Urothelium cell line (cell line): ENCODE data around the gene BCL2L2.

Experiments
- DNase-seq: peaks from one replicate; pipeline ENCODE4 v3.0.0; 2011; ENCODE audit warnings: low spot score, mixed read lengths
- FAIRE-seq: peaks from 2 replicates; lab custom pipeline; 2011; peaks lifted over from hg19 to GRCh38; lab: Jason Lieb, UNC

BCL2L2 gene

DNA sequence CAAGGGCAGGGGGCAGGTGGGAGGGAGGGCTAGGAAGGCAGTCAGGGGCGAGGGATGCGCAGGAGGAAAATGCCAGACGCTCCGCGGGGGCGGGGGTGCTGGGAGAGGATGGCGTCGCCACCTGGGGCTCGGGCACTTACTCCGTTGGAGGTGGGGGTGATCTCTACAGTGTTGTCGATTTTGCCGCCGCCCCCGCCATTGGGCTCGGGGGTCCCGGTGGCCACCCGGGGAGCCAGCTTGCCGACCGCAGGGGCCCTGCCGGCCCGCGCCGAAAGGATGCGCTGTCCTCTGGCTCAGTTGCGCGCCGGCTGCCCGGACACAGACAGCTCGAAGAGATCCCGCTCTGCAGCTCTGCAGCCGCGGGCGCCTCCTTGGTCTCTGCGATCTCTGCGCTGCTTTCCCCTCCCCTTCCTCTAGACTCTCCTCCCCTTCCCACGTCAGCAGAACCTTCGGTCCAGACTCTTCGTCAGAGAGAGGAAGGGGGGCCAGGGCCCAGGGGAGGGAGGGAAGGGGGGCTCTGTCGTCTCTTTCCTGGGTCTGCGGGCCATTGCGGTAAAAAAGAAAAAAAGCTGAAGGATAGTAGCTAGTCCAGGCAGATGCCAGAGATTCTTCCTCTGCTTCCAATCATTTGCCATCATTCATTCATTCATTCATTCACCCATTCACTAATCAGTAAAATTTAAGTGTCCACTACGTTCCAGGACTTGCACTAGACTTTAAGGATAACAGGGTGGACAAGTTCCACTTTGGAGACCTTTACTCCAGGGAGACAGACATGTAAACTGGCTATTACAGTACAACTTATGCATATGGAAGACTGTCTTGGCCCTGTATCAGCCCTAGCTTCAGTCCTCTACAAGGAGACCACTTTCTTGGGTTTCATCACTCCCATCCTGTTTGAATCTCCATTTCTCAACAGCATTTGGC lies 46.1 kb downstream of the BCL2L2 start, which contains the start of gene SLC22A17:
Gene SLC22A17 (minus strand): TSS at position 382 of the 927 bp plus-strand sequence.
- DNase-seq: peak; percentile 93
- no peak for FAIRE-seq

DNA sequence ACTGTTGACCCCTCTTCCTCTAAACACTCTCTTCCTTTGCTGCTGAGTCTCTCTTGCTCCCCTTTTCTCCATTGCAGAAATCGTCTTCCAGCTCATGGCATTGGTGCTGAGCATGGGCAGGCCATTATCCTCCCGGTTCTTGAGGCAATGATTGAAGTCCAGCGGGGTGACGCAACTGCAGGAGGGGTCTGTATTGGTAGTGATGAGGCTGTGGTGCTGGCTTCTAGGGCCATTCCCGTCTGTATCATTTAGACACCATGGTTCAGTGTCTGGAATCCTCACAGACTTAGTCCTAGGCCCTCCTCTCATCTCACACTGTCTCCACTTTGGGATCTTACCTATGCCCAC lies 46.8 kb downstream of the BCL2L2 start:
- DNase-seq (no peak), FAIRE-seq (no peak)

DNA sequence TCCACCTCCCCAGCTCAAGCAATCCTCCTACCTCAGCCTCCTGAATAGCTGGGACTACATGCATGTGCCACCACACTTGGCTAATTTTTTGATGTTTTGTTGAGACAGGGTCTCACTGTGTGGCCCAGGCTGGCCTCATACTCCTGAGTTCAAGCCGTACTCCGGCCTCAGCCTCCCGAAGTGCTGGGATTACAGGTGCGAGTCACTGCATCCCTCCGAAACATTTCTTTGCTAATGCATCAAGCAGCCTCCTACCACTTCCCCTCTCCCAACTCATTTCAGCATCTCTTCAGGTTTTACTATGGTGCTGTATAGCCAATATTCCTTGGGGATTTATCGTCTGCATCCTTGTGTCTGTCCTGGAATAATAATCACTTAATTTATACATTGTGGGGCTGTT lies 48.4 kb downstream of the BCL2L2 start:
- DNase-seq (no peak), FAIRE-seq (no peak)

DNA sequence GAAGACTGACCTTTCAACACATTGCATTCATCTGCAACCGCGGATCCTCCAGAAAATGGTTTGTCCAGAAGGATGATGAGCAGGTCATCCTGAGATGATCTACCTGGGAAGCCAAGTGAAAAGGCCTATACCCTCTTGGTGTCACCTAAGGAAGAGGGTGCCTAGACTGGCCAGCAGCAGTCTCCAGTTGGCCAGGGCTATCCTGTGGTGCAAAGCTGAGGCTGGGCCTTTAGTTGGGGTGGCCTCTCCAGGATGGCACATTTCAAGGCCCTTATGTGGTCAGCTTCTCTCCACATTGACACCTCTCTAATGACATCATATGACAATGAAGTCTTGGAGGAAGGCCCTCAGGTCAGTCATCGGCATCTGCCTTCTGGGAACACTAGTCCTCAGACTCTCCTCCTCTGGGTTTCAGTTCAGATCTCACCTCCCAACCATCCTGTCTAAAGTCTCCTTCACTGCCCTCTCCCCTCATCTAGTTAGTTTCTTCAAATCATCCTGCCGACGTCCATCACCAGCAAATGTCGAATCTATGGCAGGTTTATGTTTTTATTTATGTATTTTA lies 49.3 kb downstream of the BCL2L2 start:
- FAIRE-seq (no peak), DNase-seq (no peak)

DNA sequence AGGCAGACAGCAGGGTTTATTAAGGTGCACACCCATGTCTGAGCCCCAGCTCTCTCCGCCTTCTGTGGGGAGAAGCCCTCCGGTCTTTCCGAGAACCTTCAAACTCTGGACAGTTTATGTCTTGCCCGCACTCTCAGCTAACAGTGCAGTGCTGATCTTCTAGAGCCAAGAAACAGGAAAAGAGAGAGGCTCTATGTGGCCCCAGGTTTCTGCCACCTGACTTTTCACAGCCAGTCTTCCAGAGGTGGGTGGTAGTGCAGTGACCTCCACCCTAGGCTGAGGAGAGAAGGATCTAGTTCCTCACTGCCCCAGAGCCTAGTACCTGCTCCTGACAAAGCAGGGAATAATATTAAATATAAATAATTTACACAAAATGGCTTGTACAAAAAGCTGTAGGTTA lies 50.0 kb downstream of the BCL2L2 start:
- no peak for FAIRE-seq

DNA sequence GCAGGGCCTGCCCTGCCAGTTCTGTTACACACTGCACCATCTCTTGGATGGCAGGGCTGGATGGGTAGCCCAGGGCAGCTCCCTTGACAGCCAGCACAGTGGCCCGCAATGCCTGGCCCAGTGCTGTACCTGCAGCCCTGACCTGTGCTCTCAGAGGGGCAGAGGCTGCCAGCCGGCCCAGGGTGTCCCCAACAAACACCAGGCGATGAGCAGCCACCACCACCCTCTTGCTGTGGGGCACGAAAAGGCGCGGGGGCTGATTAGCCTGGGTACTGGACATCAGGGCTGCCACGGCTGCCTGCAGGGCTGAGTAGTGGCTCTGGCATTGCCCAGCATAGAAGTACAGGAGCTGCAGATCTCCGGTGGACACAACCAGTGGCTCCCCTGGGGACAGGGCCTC lies 50.6 kb downstream of the BCL2L2 start:
- no peak for DNase-seq

More for the DNA sequence above, 50.0 kb downstream of the BCL2L2 start:
- DNase-seq: no peak

DNA sequence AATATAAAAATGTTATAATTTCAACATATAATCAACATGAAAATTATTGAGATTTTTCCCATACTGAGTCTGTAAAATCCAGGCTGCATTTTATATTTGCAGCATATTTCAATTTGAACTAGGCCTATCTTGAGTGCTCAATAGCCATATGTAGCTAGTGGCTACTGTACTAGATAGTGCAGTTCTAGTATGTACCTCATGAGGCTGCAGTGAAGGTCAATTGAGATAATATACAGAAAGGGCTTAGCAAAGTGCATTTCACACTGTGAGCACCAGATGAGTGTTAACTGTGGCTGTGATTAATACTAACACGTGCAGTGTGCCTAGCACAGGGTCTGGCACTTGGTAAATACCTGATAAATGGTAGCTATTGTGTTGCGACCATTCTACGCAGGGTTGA lies 51.4 kb downstream of the BCL2L2 start:
- no peak for DNase-seq
- FAIRE-seq: no peak

More for the DNA sequence above, 50.6 kb downstream of the BCL2L2 start:
- no peak for FAIRE-seq

DNA sequence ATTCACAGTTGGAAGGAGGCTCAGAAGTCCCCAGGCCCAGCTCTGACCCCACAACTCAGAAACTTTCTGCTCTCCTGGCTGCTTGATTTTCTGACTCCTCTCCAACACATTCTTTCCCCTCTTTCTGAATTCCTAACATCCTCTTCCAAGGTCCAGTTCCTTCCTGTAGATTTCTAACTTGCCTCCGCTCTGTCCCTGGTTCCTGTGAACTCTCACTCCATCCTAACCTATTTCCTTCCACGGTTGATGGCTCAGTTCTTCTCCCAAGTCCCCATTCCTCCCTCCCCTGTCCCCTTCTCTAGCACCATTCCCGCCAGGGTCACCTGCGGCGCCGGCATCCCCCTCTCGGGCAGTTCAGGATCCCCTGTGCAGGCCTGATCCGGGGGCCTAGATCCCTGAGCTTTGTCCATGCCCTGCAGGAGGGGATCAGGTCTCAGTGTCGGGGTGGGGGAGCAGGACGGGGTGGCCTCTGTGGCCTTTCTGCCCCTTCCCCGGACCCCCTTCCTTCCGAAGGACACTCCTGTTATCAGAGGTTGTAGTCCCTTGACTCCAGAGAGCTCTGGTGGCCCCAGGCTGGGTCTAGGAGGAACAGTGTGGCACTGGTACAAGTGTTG lies 52.0 kb downstream of the BCL2L2 start:
- FAIRE-seq (no peak), DNase-seq (no peak)

DNA sequence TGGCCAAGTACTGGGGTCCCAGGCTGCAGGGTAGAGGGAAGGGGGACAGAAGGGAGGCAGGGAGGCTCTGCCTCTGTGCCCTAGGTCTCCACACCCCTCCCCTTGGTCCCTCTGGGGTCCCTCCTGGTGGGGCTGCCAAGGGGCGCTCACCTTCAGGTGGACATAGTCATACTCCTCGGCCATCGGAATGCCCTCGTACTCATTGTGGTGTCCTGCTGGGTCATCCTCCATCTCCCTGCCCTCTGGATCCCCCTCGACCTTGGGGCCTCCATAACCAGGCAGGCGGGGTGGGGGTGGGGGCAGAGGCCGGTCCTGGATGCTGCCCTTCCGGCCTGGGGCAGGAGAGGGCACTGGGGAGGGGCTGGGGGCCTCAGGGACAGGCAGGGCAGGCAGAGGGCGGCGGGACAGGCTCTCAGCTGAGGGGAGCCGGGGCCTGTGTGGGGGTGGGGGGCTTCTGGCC lies 52.6 kb downstream of the BCL2L2 start:
- DNase-seq: no peak

DNA sequence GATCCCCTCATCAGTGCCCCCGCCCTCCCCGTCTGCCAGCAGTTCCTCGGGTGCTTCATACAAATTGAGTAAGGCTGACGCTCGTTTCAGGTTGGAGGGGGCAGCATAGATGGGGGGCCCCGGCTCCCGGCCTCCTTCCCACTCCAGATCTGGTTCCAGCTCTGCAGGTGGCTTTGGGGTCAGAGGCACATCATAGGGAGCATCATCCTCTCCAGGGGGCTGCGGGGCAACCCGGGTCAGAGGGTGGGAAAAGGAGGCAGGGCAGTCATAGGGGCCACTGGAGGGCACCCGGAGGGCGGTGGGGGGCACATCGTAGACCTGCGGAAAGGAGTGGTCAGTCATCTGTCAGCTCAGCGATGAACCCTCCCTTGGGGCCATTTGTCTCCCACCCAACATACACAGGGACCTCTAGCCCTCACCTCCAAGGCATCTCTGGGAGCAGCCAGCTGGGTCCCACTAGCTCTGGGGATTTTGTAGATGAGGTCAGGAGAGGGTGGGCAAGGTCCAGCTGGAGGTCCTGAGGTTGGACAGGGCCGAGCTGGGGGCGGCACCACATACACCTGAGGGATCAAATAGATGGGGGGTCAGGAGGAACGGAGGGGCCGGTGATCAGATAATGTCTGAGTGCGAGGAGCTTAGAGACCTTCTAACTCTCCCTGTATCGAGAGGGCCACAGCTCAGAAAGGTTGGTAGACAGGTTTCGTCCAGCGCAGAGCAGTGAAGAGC lies 53.3 kb downstream of the BCL2L2 start:
- FAIRE-seq (no peak), DNase-seq (no peak)

More for the DNA sequence above, 52.6 kb downstream of the BCL2L2 start:
- no peak for FAIRE-seq

DNA sequence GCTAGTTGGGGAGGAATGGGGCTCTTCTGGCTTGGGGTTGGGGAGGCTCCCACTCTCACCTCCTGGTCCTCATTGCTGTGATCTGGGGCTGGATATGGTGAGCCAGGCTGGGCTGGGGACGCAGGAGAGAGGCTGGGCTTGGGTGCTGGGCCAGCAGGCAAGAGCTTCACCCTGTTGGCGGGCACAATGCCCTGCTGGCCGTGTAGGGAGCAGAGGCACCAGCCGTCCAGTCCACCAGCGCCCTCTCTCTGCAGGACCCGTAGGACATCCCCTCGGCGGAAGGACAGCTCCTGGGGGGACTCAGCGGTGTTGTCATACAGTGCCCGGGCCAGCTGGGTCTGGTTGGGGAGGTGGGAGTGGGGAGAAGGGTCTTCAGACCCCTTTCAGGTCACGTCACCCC lies 53.9 kb downstream of the BCL2L2 start:
- no peak for FAIRE-seq

DNA sequence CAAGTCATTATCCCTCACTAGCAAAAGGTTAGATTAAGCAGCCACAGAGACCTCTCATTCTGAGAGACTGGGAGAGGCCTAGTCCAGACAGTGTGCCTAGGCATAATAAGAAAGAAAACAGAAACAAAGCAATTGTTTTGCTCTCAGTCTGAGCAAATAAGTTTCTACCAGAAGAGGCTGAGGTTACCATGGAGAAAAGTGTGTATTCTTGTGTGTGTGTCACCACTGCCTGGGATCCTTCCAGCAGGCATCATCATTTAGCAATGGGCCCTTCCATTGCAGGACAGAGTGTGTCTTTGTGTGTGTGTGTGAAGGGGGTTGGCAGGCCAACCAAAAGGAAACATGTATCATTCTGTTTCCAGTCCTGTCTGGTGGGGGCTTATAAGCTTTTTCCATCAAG lies 54.7 kb downstream of the BCL2L2 start:
- DNase-seq: no peak
- no peak for FAIRE-seq

More for the DNA sequence above, 53.9 kb downstream of the BCL2L2 start:
- DNase-seq: no peak
